Mesendoderm (in vitro differentiated cells): ENCODE measurements around the gene ZNF778.
"Not testable (repeated sequence)": the region's sequence is repeated elsewhere in the genome, so short reads cannot be mapped to it uniquely, and the experiment has no call there.

ENCODE experiments used
- DNase-seq: peaks from one replicate; pipeline ENCODE4 v3.0.0; 2013
- H2AK5ac ChIP-seq: 2 replicates; pipeline ENCODE4 v1.6.1; 2013; ENCODE audit warnings: low read length, inconsistent platforms
- H2BK120ac ChIP-seq: 2 replicates; pipeline ENCODE4 v1.6.1; 2013; ENCODE audit warnings: low read depth, mild to moderate bottlenecking, low read length, moderate library complexity, mixed read lengths
- H2BK15ac ChIP-seq: replicated peaks from 2 replicates; pipeline ENCODE4 v1.6.1; 2013; ENCODE audit warnings: low read depth, mild to moderate bottlenecking, moderate library complexity
- H2BK5ac ChIP-seq: 2 replicates; pipeline ENCODE4 v1.6.1; 2013; ENCODE audit warnings: low read length, inconsistent platforms
- H3K18ac ChIP-seq: 2 replicates; pipeline ENCODE4 v1.6.1; 2013; ENCODE audit warnings: mild to moderate bottlenecking, low read length, mixed read lengths
- H3K23ac ChIP-seq: one replicate; pipeline ENCODE4 v1.6.1; 2013; ENCODE audit warnings: low read length
- H3K27ac ChIP-seq: 2 replicates; pipeline ENCODE4 v1.5.1; 2013; ENCODE audit warnings: low read depth, mild to moderate bottlenecking, inconsistent platforms, low read length, moderate library complexity
- H3K27me3 ChIP-seq: 2 replicates; pipeline ENCODE4 v1.6.1; 2013; ENCODE audit warnings: low read length, control low read depth, mild to moderate bottlenecking, inconsistent platforms; ENCODE audit not compliant: insufficient read depth, poor library complexity
- H3K36me3 ChIP-seq: 2 replicates; pipeline ENCODE4 v1.6.1; 2013; ENCODE audit warnings: low read length, inconsistent platforms; ENCODE audit not compliant: control insufficient read depth, insufficient read depth
- H3K4ac ChIP-seq: one replicate; pipeline ENCODE4 v1.6.1; 2013; ENCODE audit warnings: low read depth, mild to moderate bottlenecking, low read length, moderate library complexity
- H3K4me1 ChIP-seq: 2 replicates; pipeline ENCODE4 v1.6.1; 2013; ENCODE audit warnings: low read depth, low read length, inconsistent platforms; ENCODE audit not compliant: control insufficient read depth
- H3K4me2 ChIP-seq: 2 replicates; pipeline ENCODE4 v1.6.1; 2013; ENCODE audit warnings: low read length
- H3K4me3 ChIP-seq: 2 replicates; pipeline ENCODE4 v1.5.1; 2013; ENCODE audit warnings: mild to moderate bottlenecking, low read length
- H3K56ac ChIP-seq: one replicate; pipeline ENCODE4 v1.6.1; 2013; ENCODE audit warnings: low read length
- H3K79me1 ChIP-seq: 2 replicates; pipeline ENCODE4 v1.6.1; 2013; ENCODE audit warnings: low read length, inconsistent platforms
- H3K79me2 ChIP-seq: 2 replicates; pipeline ENCODE4 v1.6.1; 2013; ENCODE audit warnings: mild to moderate bottlenecking, low read length; ENCODE audit not compliant: control insufficient read depth, insufficient read depth
- H3K9ac ChIP-seq: 2 replicates; pipeline ENCODE4 v1.6.1; 2013; ENCODE audit warnings: low read length, inconsistent platforms
- H4K5ac ChIP-seq: one replicate; pipeline ENCODE4 v1.6.1; 2013; ENCODE audit warnings: low read length
- H4K8ac ChIP-seq: one replicate; pipeline ENCODE4 v1.6.1; 2013; ENCODE audit warnings: low read depth, mild to moderate bottlenecking, control low read depth, low read length, moderate library complexity
- WGBS: extraction: QIAGEN DNeasy Blood & Tissue Kit; methylation state at CpG from one replicate; pipeline ENCODE4 v1.1.7; 2013; ENCODE audit warnings: low lambda C conversion rate, missing lambda C conversion rate; ENCODE audit not compliant: insufficient coverage; ENCODE audit errors: extremely low coverage; 5-methylcytosine and 5-hydroxymethylcytosine counted together

The ZNF778 gene

GRCh38 chr16:89246383-89246902 lies 28.9 kb downstream of the ZNF778 start:
- no peak overlapping the region for H2BK5ac ChIP-seq
- H3K27me3 ChIP-seq, result no peaks in the 10 kb centered on the region
- H4K5ac ChIP-seq, result no peak overlapping the region

DNA sequence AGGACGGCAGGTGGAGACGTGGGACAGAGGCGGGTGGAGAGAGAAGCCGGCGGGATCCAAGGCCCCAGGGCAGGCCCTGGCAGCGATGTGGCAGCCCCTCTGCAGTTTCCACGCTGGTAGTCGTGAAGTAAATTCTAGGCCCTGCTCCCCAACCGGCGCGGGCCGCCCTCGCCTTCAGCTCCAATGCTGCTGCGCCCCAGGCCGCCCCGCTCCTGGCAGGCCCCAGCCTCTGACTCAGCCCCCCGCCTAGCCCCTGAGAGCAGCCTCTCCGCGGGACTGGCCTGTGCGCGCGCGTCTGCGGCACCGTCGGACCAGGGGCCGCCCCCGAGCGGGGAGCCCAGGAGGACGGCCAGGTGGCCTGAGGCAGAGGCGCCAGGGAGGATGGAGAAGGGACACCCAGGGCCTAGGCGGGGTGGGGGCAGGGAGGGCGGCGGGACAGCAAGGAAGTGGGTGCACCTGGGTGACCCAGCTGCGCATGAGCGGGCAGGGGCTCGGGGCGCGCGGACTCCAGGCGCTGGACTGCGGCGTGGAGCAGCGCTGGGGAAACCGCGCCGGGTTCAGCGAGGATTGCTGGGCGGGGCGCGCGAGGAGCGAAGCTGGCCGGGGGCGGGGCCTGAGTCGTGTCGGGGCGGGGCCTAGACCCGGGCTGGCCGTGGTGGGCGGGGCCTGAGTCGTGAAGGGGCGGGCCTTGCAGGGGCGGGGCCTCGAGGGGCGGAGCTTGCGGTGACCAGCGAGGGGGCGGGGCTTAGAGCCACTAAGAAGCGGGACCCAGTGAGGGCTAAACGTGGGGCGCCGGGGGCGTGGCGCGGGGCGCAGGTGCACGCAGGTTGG lies 29.6 kb downstream of the ZNF778 start:
- Histone ChIP-seq H2BK120ac (no peak overlapping the region), H4K5ac (no peak overlapping the region), H4K8ac (no peak overlapping the region), H3K4ac (no peak overlapping the region), H3K23ac (no peak overlapping the region), H3K4me2 (peak overlapping the region; percentile 61), H3K18ac (peak overlapping the region; percentile 3), H2AK5ac (no peak overlapping the region), H3K4me3 (no peak overlapping the region), H3K27me3 (no peaks in the 10 kb centered on the region), H3K79me2 (no peaks in the 10 kb centered on the region), H3K4me1 (no peaks in the 10 kb centered on the region), H3K9ac (peak overlapping the region; percentile 68), H2BK5ac (no peak overlapping the region), H3K56ac (peak overlapping the region; percentile 85), H3K27ac (no peak overlapping the region), H2BK15ac (no peak overlapping the region), H3K36me3 (no peaks in the 10 kb centered on the region), H3K79me1 (no peaks in the 10 kb centered on the region)
- WGBS, result no CpG with 5 or more reads among the region's 78 CpGs
- DNase-seq, result peak; percentile 67

More at GRCh38 chr16:89246383-89246902, 28.9 kb downstream of the ZNF778 start:
- no CpG with 5 or more reads among the region's 13 CpGs for WGBS
- no peak overlapping the region for H3K4me2 ChIP-seq
- no peak overlapping the region for H3K9ac ChIP-seq
- no peaks in the 10 kb centered on the region for H3K4me1 ChIP-seq
- H3K4me3 ChIP-seq, result no peak overlapping the region
- H4K8ac ChIP-seq, result no peak overlapping the region
- no peaks in the 10 kb centered on the region for H3K36me3 ChIP-seq
- H3K27ac ChIP-seq, result no peak overlapping the region
- no peak for DNase-seq
- H3K79me1 ChIP-seq, result peaks cover 2% of the 10 kb centered on the region
- H3K79me2 ChIP-seq, result no peaks in the 10 kb centered on the region
- no peak overlapping the region for H3K18ac ChIP-seq
- no peak overlapping the region for H2BK120ac ChIP-seq
- H2AK5ac ChIP-seq, result no peak overlapping the region
- H3K23ac ChIP-seq, result no peak overlapping the region
- H3K56ac ChIP-seq, result peak overlapping the region; percentile 85
- H3K4ac ChIP-seq, result no peak overlapping the region
- H2BK15ac ChIP-seq, result no peak overlapping the region

GRCh38 chr16:89247734-89248075 lies 30.2 kb downstream of the ZNF778 start:
- not testable (repeated sequence) for H2BK15ac ChIP-seq, H3K27me3 ChIP-seq, H3K4me3 ChIP-seq, H4K5ac ChIP-seq, H3K4me1 ChIP-seq, H3K27ac ChIP-seq, H3K4me2 ChIP-seq, H2AK5ac ChIP-seq, H3K18ac ChIP-seq, H2BK5ac ChIP-seq, H3K36me3 ChIP-seq, H4K8ac ChIP-seq, H3K4ac ChIP-seq, H3K79me1 ChIP-seq, H2BK120ac ChIP-seq, H3K56ac ChIP-seq, H3K23ac ChIP-seq, H3K79me2 ChIP-seq, DNase-seq, H3K9ac ChIP-seq
- no CpG with 5 or more reads among the region's 45 CpGs for WGBS

DNA sequence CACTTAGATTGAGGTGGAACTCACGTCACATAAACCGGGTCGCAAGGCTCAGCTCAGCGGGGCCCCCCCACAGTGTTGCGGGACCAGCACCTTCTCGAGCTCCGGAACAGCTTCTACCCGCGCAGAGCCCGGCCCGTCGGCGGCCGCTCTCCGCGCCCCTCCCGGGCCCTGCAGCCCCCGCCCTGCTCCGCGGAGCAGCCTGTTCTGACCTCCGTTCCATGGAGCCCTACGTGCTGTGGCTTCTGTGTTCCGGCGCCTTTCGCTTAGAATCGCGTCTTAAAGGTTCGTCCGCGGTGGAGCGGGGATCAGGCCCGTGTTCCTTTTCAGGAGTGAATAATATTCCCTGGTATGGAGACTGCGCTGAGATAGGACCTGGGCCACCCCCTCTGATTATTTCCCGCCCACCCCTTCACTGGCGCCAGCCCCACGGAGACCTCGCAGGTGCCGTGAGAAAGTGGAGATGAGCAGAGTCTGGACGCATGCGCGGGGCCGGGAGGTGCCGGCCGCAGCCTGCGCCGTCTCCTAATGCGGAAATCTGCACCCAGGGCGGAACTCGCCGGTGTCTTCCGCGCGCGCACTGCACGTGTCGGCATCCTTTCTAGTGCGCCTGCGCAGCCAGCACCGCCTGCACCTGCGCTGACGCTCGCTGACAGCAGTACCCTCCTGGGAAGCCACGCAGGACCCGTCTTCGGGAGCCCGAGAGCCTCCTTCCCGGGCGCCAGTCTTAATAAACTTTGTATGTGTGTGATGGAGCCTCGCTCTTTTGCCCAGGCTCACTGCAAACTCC lies 30.9 kb downstream of the ZNF778 start:
- no CpG with 5 or more reads among the region's 69 CpGs for WGBS
- Histone ChIP-seq H2AK5ac (no peak overlapping the region), H2BK120ac (no peak overlapping the region), H4K8ac (no peak overlapping the region), H3K4me2 (no peak overlapping the region), H3K27ac (no peak overlapping the region), H3K79me1 (no peaks in the 10 kb centered on the region), H3K27me3 (no peaks in the 10 kb centered on the region), H3K4me3 (no peak overlapping the region), H2BK15ac (no peak overlapping the region), H3K56ac (no peak overlapping the region), H3K4ac (no peak overlapping the region), H3K23ac (no peak overlapping the region), H3K36me3 (no peaks in the 10 kb centered on the region), H3K18ac (no peak overlapping the region), H4K5ac (no peak overlapping the region), H3K4me1 (no peaks in the 10 kb centered on the region), H3K9ac (no peak overlapping the region), H2BK5ac (no peak overlapping the region), H3K79me2 (no peaks in the 10 kb centered on the region)
- no peak for DNase-seq

GRCh38 chr16:89253548-89254287 lies 36.2 kb downstream of the ZNF778 start:
- Histone ChIP-seq H3K56ac (no peak overlapping the region), H3K36me3 (no peaks in the 10 kb centered on the region), H3K23ac (no peak overlapping the region), H3K27ac (no peak overlapping the region), H3K79me1 (no peaks in the 10 kb centered on the region), H3K4me1 (no peaks in the 10 kb centered on the region), H2BK120ac (no peak overlapping the region), H3K4me2 (no peak overlapping the region), H2AK5ac (no peak overlapping the region), H4K5ac (no peak overlapping the region), H3K79me2 (no peaks in the 10 kb centered on the region), H3K4me3 (no peak overlapping the region), H4K8ac (no peak overlapping the region), H3K27me3 (no peaks in the 10 kb centered on the region), H3K18ac (no peak overlapping the region), H2BK15ac (no peak overlapping the region), H3K4ac (no peak overlapping the region), H3K9ac (no peak overlapping the region), H2BK5ac (no peak overlapping the region)
- no CpG with 5 or more reads among the region's 10 CpGs for WGBS
- DNase-seq, result no peak
